Calu3 (cell line): ENCODE measurements around the gene TTC33. TPM values are rescaled to one million over a fixed set of nuclear protein-coding genes. Genes with fewer than 3 reads are reported as not detected.

Source experiments
- BruUV-seq: library from RNA; stranded (reverse); fragments of 400-500 nt; replicated peaks from 2 replicates; lab custom pipeline; 2021; lab: Mats Ljungman, UMichigan
- CTCF ChIA-PET: fragments of 300-600 bp; sonication (Branson Sonifier 250); formaldehyde crosslinking; loops from one replicate; lab custom pipeline; 2022; ENCODE audit warnings: antibody characterized with exemption; lab: Charles Lee
- DNase-seq: peaks from one replicate; pipeline ENCODE4 v3.0.0; 2022
- H3K27ac Mint-ChIP-seq: one replicate; pipeline ENCODE4 v1.8.0; 2022; ENCODE audit warnings: mixed read lengths; ENCODE audit not compliant: unreplicated experiment
- H3K27me3 Mint-ChIP-seq: one replicate; pipeline ENCODE4 v1.8.0; 2022; ENCODE audit warnings: mixed read lengths; ENCODE audit not compliant: unreplicated experiment
- H3K36me3 Mint-ChIP-seq: one replicate; pipeline ENCODE4 v1.8.0; 2022; ENCODE audit warnings: mild to moderate bottlenecking, moderate library complexity, mixed read lengths; ENCODE audit not compliant: insufficient read depth, unreplicated experiment
- H3K4me1 Mint-ChIP-seq: one replicate; pipeline ENCODE4 v1.8.0; 2022; ENCODE audit warnings: mild to moderate bottlenecking, low read depth, mixed read lengths; ENCODE audit not compliant: unreplicated experiment
- H3K4me3 Mint-ChIP-seq: one replicate; pipeline ENCODE4 v1.8.0; 2022; ENCODE audit warnings: mild to moderate bottlenecking, low read depth, moderate library complexity, mixed read lengths; ENCODE audit not compliant: unreplicated experiment
- H3K9me3 Mint-ChIP-seq: one replicate; pipeline ENCODE4 v1.8.0; 2022; ENCODE audit warnings: low read depth, mixed read lengths; ENCODE audit not compliant: unreplicated experiment
- intact Hi-C: fragments of 100-400 bp; cut with micrococcal nuclease; formaldehyde crosslinking; loops from one replicate; pipeline ENCODE4 v1.10.0; 2022; ENCODE audit not compliant: unreplicated experiment
- total RNA-seq: library from RNA; stranded (reverse); gene quantifications from 2 replicates; pipeline ENCODE4 v1.2.3, GENCODE V29; 2022
- TF ChIP-seq, protein P1 (sequence below): fragments of 200-600 bp; IDR thresholded peaks from one replicate; pipeline ENCODE4 v1.8.0; 2022; ENCODE audit warnings: antibody characterized with exemption; ENCODE audit not compliant: unreplicated experiment

Gene TTC33
- total RNA-seq, 1 experiment from 2014 or later = 11.3 TPM

DNA sequence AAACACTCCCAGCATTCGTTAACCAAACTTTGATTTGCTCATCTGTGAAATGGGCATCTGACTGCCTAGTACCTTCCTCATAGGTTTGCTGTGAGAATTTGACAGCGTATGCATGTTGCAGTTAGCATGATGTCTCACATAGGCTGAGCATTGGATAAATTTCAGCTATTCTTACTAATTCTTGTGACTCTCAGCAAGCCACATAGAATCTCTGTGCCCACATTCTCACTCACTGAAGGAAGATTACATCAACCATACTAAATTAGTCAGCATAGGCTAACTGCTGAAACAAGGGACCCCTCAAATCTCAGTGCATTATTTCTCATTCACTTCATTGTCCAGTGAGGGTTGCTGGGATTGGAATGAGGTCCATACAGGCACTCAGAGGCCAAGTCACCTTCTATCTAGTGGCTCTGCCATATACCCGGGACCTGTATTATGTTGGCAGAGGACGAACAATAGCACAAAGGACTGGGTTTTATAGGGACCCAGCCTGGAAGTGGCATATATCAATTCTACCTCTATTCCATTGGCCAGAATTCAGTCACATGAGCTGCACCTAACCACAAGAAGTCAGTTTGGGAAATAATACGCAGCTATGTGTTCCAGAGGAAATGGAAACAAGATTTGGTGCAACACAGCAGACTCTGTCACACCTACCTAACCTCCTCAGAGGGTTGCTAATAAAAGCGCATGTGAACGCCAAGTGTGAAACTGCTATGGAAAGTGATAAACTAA lies 80.2 kb downstream of the TTC33 start:
- Mint-ChIP-seq H3K27me3 (no peaks in the 10 kb centered on the region), H3K4me1 (peaks cover 14% of the 10 kb centered on the region), H3K36me3 (peaks cover 28% of the 10 kb centered on the region), H3K4me3 (no peak overlapping the region), H3K27ac (no peak overlapping the region), H3K9me3 (no peaks in the 10 kb centered on the region)
- CTCF ChIA-PET = no interaction called here
- no peak for DNase-seq
- intact Hi-C loops = no loop called here
- TF ChIP-seq, protein P1, sequence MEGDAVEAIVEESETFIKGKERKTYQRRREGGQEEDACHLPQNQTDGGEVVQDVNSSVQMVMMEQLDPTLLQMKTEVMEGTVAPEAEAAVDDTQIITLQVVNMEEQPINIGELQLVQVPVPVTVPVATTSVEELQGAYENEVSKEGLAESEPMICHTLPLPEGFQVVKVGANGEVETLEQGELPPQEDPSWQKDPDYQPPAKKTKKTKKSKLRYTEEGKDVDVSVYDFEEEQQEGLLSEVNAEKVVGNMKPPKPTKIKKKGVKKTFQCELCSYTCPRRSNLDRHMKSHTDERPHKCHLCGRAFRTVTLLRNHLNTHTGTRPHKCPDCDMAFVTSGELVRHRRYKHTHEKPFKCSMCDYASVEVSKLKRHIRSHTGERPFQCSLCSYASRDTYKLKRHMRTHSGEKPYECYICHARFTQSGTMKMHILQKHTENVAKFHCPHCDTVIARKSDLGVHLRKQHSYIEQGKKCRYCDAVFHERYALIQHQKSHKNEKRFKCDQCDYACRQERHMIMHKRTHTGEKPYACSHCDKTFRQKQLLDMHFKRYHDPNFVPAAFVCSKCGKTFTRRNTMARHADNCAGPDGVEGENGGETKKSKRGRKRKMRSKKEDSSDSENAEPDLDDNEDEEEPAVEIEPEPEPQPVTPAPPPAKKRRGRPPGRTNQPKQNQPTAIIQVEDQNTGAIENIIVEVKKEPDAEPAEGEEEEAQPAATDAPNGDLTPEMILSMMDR = no peak
- no TSS peak for BruUV-seq

GRCh38 chr5:40674661-40675235 lies 81.0 kb downstream of the TTC33 start:
- H3K9me3 Mint-ChIP-seq = no peaks in the 10 kb centered on the region
- no TSS peak for BruUV-seq
- H3K27me3 Mint-ChIP-seq = no peaks in the 10 kb centered on the region
- H3K27ac Mint-ChIP-seq = no peak overlapping the region
- peaks cover 14% of the 10 kb centered on the region for H3K4me1 Mint-ChIP-seq
- no peak overlapping the region for H3K4me3 Mint-ChIP-seq
- H3K36me3 Mint-ChIP-seq = peaks cover 19% of the 10 kb centered on the region
- CTCF ChIA-PET = no interaction called here
- DNase-seq = no peak
- TF ChIP-seq, protein P1 = no peak
- intact Hi-C loops = no loop called here

GRCh38 chr5:40672425-40672824 lies 83.3 kb downstream of the TTC33 start:
- H3K4me3 Mint-ChIP-seq = no peak overlapping the region
- peaks cover 15% of the 10 kb centered on the region for H3K4me1 Mint-ChIP-seq
- H3K36me3 Mint-ChIP-seq = no peaks in the 10 kb centered on the region
- no peak overlapping the region for H3K27ac Mint-ChIP-seq
- intact Hi-C loops = no loop called here
- CTCF ChIA-PET = no interaction called here
- TF ChIP-seq, protein P1 = no peak
- H3K9me3 Mint-ChIP-seq = no peaks in the 10 kb centered on the region
- no TSS peak for BruUV-seq
- H3K27me3 Mint-ChIP-seq = no peaks in the 10 kb centered on the region
- no peak for DNase-seq

- Mint-ChIP-seq H3K36me3 (no peaks in the 10 kb centered on the region), H3K4me1 (peaks cover 9% of the 10 kb centered on the region), H3K4me3 (no peak overlapping the region), H3K27ac (no peak overlapping the region), H3K9me3 (no peaks in the 10 kb centered on the region), H3K27me3 (no peaks in the 10 kb centered on the region)
- CTCF ChIA-PET = interaction anchor here (0.6 to 0.7 kb wide), 3 partner anchors 10 to 957 kb away, joined by 3 to 7 read pairs (median 3); partner anchors contain the start of gene PTGER4
- TF ChIP-seq, protein P1 = no peak
- no TSS peak for BruUV-seq
- DNase-seq = no peak
- intact Hi-C loops = no loop called here
Measured at GRCh38 chr5:40669606-40670390, 86.0 kb downstream of the TTC33 start.
